Karpas-422 (cell line): ENCODE results near the gene SLC25A22. TPM values are rescaled to one million over a fixed set of nuclear protein-coding genes. Genes with fewer than 3 reads are reported as not detected.

Experiments
- DNase-seq: peaks from one replicate; pipeline ENCODE4 v3.0.0-alpha.2; 2015
- H2AFZ ChIP-seq: fragments of 200-600 bp; sonication (generic); 2 replicates; pipeline ENCODE4 v1.6.1; 2014; ENCODE audit warnings: antibody characterized with exemption, low read length, mixed read lengths
- H3K27ac ChIP-seq: fragments of 200-600 bp; sonication (generic); 2 replicates; pipeline ENCODE4 v1.5.1; 2014; ENCODE audit warnings: mild to moderate bottlenecking, low read length, moderate library complexity
- H3K27me3 ChIP-seq: fragments of 200-600 bp; sonication (generic); 2 replicates; pipeline ENCODE4 v1.6.1; 2014; ENCODE audit warnings: low read length, mixed read lengths
- H3K36me3 ChIP-seq: fragments of 200-600 bp; sonication (generic); 2 replicates; pipeline ENCODE4 v1.6.1; 2014; ENCODE audit warnings: low read length, mixed read lengths; ENCODE audit not compliant: insufficient read depth
- H3K4me1 ChIP-seq: fragments of 200-600 bp; sonication (generic); 2 replicates; pipeline ENCODE4 v1.6.1; 2014; ENCODE audit warnings: mild to moderate bottlenecking, low read length, mixed read lengths
- H3K4me2 ChIP-seq: fragments of 200-600 bp; sonication (generic); 2 replicates; pipeline ENCODE4 v1.6.1; 2014; ENCODE audit warnings: low read length, low read depth, mild to moderate bottlenecking; ENCODE audit not compliant: poor library complexity, severe bottlenecking
- H3K4me3 ChIP-seq: fragments of 200-600 bp; sonication (generic); 2 replicates; pipeline ENCODE4 v1.5.1; 2014; ENCODE audit warnings: mild to moderate bottlenecking, antibody characterized with exemption, low read length, mixed read lengths
- H3K79me2 ChIP-seq: fragments of 200-600 bp; sonication (generic); 2 replicates; pipeline ENCODE4 v1.6.1; 2014; ENCODE audit warnings: mild to moderate bottlenecking, low read length, mixed read lengths
- H3K9ac ChIP-seq: fragments of 200-600 bp; sonication (generic); 2 replicates; pipeline ENCODE4 v1.6.0; 2014; ENCODE audit warnings: low read length
- H3K9me2 ChIP-seq: fragments of 200-600 bp; sonication (generic), shearing (Covaris generic); replicated peaks from 2 replicates; pipeline ENCODE4 v1.6.0; 2014; ENCODE audit warnings: mild to moderate bottlenecking, low read length, moderate library complexity; ENCODE audit not compliant: insufficient read depth
- H3K9me3 ChIP-seq: fragments of 300-700, 200-600 bp; sonication (generic); 2 replicates; pipeline ENCODE4 v1.6.1; 2014; ENCODE audit warnings: low read length, mixed read lengths
- H4K20me1 ChIP-seq: fragments of 200-600 bp; sonication (generic); 2 replicates; pipeline ENCODE4 v1.6.1; 2014; ENCODE audit warnings: mild to moderate bottlenecking, antibody characterized with exemption, low read length, low read depth; ENCODE audit not compliant: insufficient read depth
- total RNA-seq: library from RNA; depleted of rRNA; stranded (reverse); fragments of >200 nt; shearing (Covaris generic); gene quantifications from 2 replicates; pipeline ENCODE4 v1.2.3, GENCODE V29; 2014; ENCODE audit warnings: low replicate concordance

SLC25A22 gene
- total RNA-seq, 1 experiment from 2014 or later: 9.3 TPM

- Histone ChIP-seq H3K4me2 (peak overlapping the region; percentile 86), H3K79me2 (peaks cover 18% of the 10 kb centered on the region), H3K4me3 (peak overlapping the region; percentile 78), H3K27me3 (no peaks in the 10 kb centered on the region), H3K9me2 (no peaks in the 10 kb centered on the region), H3K36me3 (no peaks in the 10 kb centered on the region), H3K4me1 (peaks cover 32% of the 10 kb centered on the region), H4K20me1 (no peaks in the 10 kb centered on the region), H3K27ac (peak overlapping the region; percentile 63; the same call in 1 of the 2 replicates), H2AFZ (no peak overlapping the region), H3K9ac (peak overlapping the region; percentile 90), H3K9me3 (no peaks in the 10 kb centered on the region)
- no peak for DNase-seq
Observed at GRCh38 chr11:804599-804964, 6.5 kb upstream of the SLC25A22 start.

- H3K79me2 ChIP-seq: peaks cover 15% of the 10 kb centered on the region
- H3K27ac ChIP-seq: 0 out of 2 replicates have a peak overlapping the region, but pooled peaks have one; percentile 63
- no peak overlapping the region for H2AFZ ChIP-seq
- no peaks in the 10 kb centered on the region for H3K9me3 ChIP-seq
- H3K9ac ChIP-seq: peak overlapping the region; percentile 90
- DNase-seq: peak; percentile 47
- peaks cover 32% of the 10 kb centered on the region for H3K4me1 ChIP-seq
- H3K4me2 ChIP-seq: peak overlapping the region; percentile 86
- no peaks in the 10 kb centered on the region for H3K27me3 ChIP-seq
- no peaks in the 10 kb centered on the region for H3K9me2 ChIP-seq
- no peaks in the 10 kb centered on the region for H4K20me1 ChIP-seq
- H3K36me3 ChIP-seq: no peaks in the 10 kb centered on the region
- H3K4me3 ChIP-seq: peak overlapping the region; percentile 78
Observed at GRCh38 chr11:803770-804598, 5.9 kb upstream of the SLC25A22 start.

DNA sequence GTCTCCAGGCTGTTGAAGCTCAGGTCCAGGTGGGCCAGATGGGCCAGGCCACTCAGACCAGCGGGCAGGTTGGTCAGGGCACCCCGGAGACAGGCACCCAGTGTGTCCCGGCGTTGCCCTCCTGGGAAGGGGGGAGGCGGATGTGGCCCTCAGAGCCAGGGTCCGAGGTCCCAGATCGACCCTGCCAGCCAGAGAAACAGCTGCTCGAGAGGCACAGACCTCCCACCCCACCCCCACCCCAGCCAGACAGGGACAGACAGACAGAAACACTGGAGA lies 5.3 kb upstream of the SLC25A22 start:
- no peaks in the 10 kb centered on the region for H3K9me3 ChIP-seq
- H4K20me1 ChIP-seq: no peaks in the 10 kb centered on the region
- H3K27ac ChIP-seq: no peak overlapping the region
- H3K9me2 ChIP-seq: no peaks in the 10 kb centered on the region
- H3K36me3 ChIP-seq: no peaks in the 10 kb centered on the region
- no peak overlapping the region for H3K9ac ChIP-seq
- no peak overlapping the region for H3K4me3 ChIP-seq
- peak overlapping the region; percentile 86 for H3K4me2 ChIP-seq
- H3K79me2 ChIP-seq: peaks cover 10% of the 10 kb centered on the region
- no peaks in the 10 kb centered on the region for H3K27me3 ChIP-seq
- no peak overlapping the region for H2AFZ ChIP-seq
- H3K4me1 ChIP-seq: peaks cover 29% of the 10 kb centered on the region
- DNase-seq: no peak

- Histone ChIP-seq H3K9me2 (no peaks in the 10 kb centered on the region), H3K27me3 (no peaks in the 10 kb centered on the region), H3K4me3 (no peak overlapping the region), H3K36me3 (no peaks in the 10 kb centered on the region), H3K79me2 (peaks cover 4% of the 10 kb centered on the region), H2AFZ (no peak overlapping the region), H3K4me1 (peaks cover 24% of the 10 kb centered on the region), H3K27ac (no peak overlapping the region), H4K20me1 (no peaks in the 10 kb centered on the region), H3K9ac (no peak overlapping the region), H3K9me3 (no peaks in the 10 kb centered on the region), H3K4me2 (no peak overlapping the region)
- no peak for DNase-seq
Observed at GRCh38 chr11:802693-803466, 4.8 kb upstream of the SLC25A22 start.

- Histone ChIP-seq H3K9me3 (no peaks in the 10 kb centered on the region), H3K9ac (no peak overlapping the region), H3K27ac (no peak overlapping the region), H3K79me2 (no peaks in the 10 kb centered on the region), H3K4me2 (no peak overlapping the region), H4K20me1 (no peaks in the 10 kb centered on the region), H3K27me3 (no peaks in the 10 kb centered on the region), H3K9me2 (no peaks in the 10 kb centered on the region), H3K36me3 (no peaks in the 10 kb centered on the region), H2AFZ (no peak overlapping the region), H3K4me1 (peaks cover 21% of the 10 kb centered on the region), H3K4me3 (no peak overlapping the region)
- DNase-seq: no peak
Observed at GRCh38 chr11:802018-802617, 4.0 kb upstream of the SLC25A22 start.

- no peak overlapping the region for H3K27ac ChIP-seq
- H3K4me3 ChIP-seq: no peak overlapping the region
- H3K9me2 ChIP-seq: no peaks in the 10 kb centered on the region
- DNase-seq: no peak
- H4K20me1 ChIP-seq: peaks cover 3% of the 10 kb centered on the region; the same call in 1 of the 2 replicates
- peaks cover 28% of the 10 kb centered on the region for H3K4me1 ChIP-seq
- H3K9ac ChIP-seq: no peak overlapping the region
- no peak overlapping the region for H3K4me2 ChIP-seq
- no peaks in the 10 kb centered on the region for H3K36me3 ChIP-seq
- H3K27me3 ChIP-seq: no peaks in the 10 kb centered on the region
- H3K9me3 ChIP-seq: no peaks in the 10 kb centered on the region
- H2AFZ ChIP-seq: no peak overlapping the region
- H3K79me2 ChIP-seq: peaks cover 8% of the 10 kb centered on the region
Observed at GRCh38 chr11:801097-801780, 3.2 kb upstream of the SLC25A22 start.

- no peaks in the 10 kb centered on the region for H3K9me2 ChIP-seq
- H4K20me1 ChIP-seq: peaks cover 6% of the 10 kb centered on the region; the same call in 1 of the 2 replicates
- DNase-seq: no peak
- H3K9ac ChIP-seq: no peak overlapping the region
- no peak overlapping the region for H3K27ac ChIP-seq
- H3K4me1 ChIP-seq: peaks cover 28% of the 10 kb centered on the region
- H2AFZ ChIP-seq: no peak overlapping the region
- no peak overlapping the region for H3K4me3 ChIP-seq
- peaks cover 13% of the 10 kb centered on the region for H3K79me2 ChIP-seq
- no peak overlapping the region for H3K4me2 ChIP-seq
- H3K36me3 ChIP-seq: no peaks in the 10 kb centered on the region
- H3K27me3 ChIP-seq: no peaks in the 10 kb centered on the region
- no peaks in the 10 kb centered on the region for H3K9me3 ChIP-seq
Observed at GRCh38 chr11:800473-800872, 2.4 kb upstream of the SLC25A22 start.
